H1 (cell line): ENCODE results near the gene RIN3. TPM values are rescaled to one million over a fixed set of nuclear protein-coding genes. Genes with fewer than 3 reads are reported as not detected.

Source experiments
- CTCF ChIA-PET: fragments of 300-600 bp; sonication (Branson Sonifier 250); formaldehyde crosslinking; loops from one replicate; lab custom pipeline; 2021; ENCODE audit not compliant: partially characterized antibody; lab: Charles Lee
- POLR2A ChIA-PET: fragments of 300-600 bp; sonication (Branson Sonifier 250); formaldehyde crosslinking; loops from one replicate; lab custom pipeline; 2021; ENCODE audit warnings: inconsistent platforms; ENCODE audit not compliant: partially characterized antibody; lab: Charles Lee
- DNase-seq, 2 experiments: peaks; one replicate each; pipeline versions ENCODE4 v3.0.0 to v3.0.0-alpha.2; 2010 to 2022; ENCODE audit warnings: low spot score in 2 of 2, low read depth in 1 of 2, mixed read lengths in 1 of 2
- FAIRE-seq: peaks from 2 replicates; lab custom pipeline; 2011; peaks lifted over from hg19 to GRCh38; lab: Jason Lieb, UNC
- H2AFZ ChIP-seq: 2 replicates; pipeline ENCODE4 v1.8.1; 2012; ENCODE audit warnings: low read length, inconsistent platforms
- H2AK5ac ChIP-seq: 2 replicates; pipeline ENCODE4 v1.6.1; 2013; ENCODE audit warnings: low read depth, low read length
- H2BK120ac ChIP-seq: replicated peaks from 2 replicates; pipeline ENCODE3; 2013; ENCODE audit warnings: low read depth, low read length, inconsistent platforms
- H2BK12ac ChIP-seq: 2 replicates; pipeline ENCODE4 v1.6.1; 2013; ENCODE audit warnings: low read depth, low read length
- H2BK15ac ChIP-seq: 2 replicates; pipeline ENCODE4 v1.6.1; 2013; ENCODE audit warnings: low read length
- H2BK20ac ChIP-seq: 2 replicates; pipeline ENCODE4 v1.6.1; 2013; ENCODE audit warnings: low read length
- H2BK5ac ChIP-seq: 2 replicates; pipeline ENCODE4 v1.6.1; 2013; ENCODE audit warnings: low read depth, low read length
- H3K14ac ChIP-seq: 2 replicates; pipeline ENCODE4 v1.6.1; 2013; ENCODE audit warnings: inconsistent platforms; ENCODE audit not compliant: insufficient read length
- H3K18ac ChIP-seq: 2 replicates; pipeline ENCODE4 v1.6.1; 2013; ENCODE audit warnings: low read length; ENCODE audit errors: extremely low read depth
- H3K23ac ChIP-seq: 2 replicates; pipeline ENCODE4 v1.6.1; 2013; ENCODE audit warnings: inconsistent platforms; ENCODE audit not compliant: insufficient read length
- H3K23me2 ChIP-seq: 2 replicates; pipeline ENCODE4 v1.6.1; 2013; ENCODE audit warnings: low read depth, low read length
- H3K27ac ChIP-seq: 2 replicates; pipeline ENCODE4 v1.6.1; 2011; ENCODE audit warnings: low read depth, low read length, inconsistent platforms
- H3K27me3 ChIP-seq, 4 experiments: replicated peaks in 1 of 4; 1 replicate in 1 of 4; 2 replicates in 3 of 4; pipeline versions ENCODE4 v1.6.1 to v1.8.1; 2011 to 2013; ENCODE audit warnings: low read length in 3 of 4, mild to moderate bottlenecking in 3 of 4, inconsistent platforms in 2 of 4, mixed read lengths in 2 of 4, moderate library complexity in 1 of 4; ENCODE audit not compliant: control insufficient read depth in 3 of 4, insufficient read depth in 3 of 4; ENCODE audit errors: extremely low read depth in 1 of 4
- H3K36me3 ChIP-seq, 4 experiments: 2 replicates each; pipeline versions ENCODE4 v1.6.1 to v1.8.1; 2011 to 2013; ENCODE audit warnings: mild to moderate bottlenecking in 4 of 4, low read length in 3 of 4, moderate library complexity in 2 of 4, control low read depth in 1 of 4, inconsistent platforms in 1 of 4; ENCODE audit not compliant: insufficient read depth in 4 of 4, control insufficient read depth in 2 of 4
- H3K4ac ChIP-seq: replicated peaks from 2 replicates; pipeline ENCODE3; 2013; ENCODE audit warnings: low read length, low read depth, mixed read lengths, inconsistent platforms; ENCODE audit not compliant: insufficient read length
- H3K4me1 ChIP-seq, 4 experiments: replicated peaks in 1 of 4; 1 replicate in 1 of 4; 2 replicates in 3 of 4; pipeline versions ENCODE4 v1.6.1 to v1.8.1; 2011 to 2013; ENCODE audit warnings: low read length in 3 of 4, inconsistent platforms in 2 of 4, mixed read lengths in 1 of 4; ENCODE audit not compliant: insufficient read depth in 4 of 4, control insufficient read depth in 3 of 4
- H3K4me2 ChIP-seq, 2 experiments: 2 replicates each; pipeline versions ENCODE4 v1.6.1 to v1.8.1; 2011 to 2013; ENCODE audit warnings: low read depth in 2 of 2, low read length in 2 of 2, control low read depth in 1 of 2, inconsistent platforms in 1 of 2, mild to moderate bottlenecking in 1 of 2; ENCODE audit not compliant: insufficient read depth in 1 of 2
- H3K4me3 ChIP-seq, 4 experiments: fragments of 200-600, 300-600 bp in 1 of 4; sonication (generic), shearing (Covaris generic), sonication (Bioruptor Twin) in 1 of 4; 2 replicates each; pipeline versions ENCODE4 v1.5.1 to v1.8.1; 2011 to 2016; ENCODE audit warnings: low read length in 4 of 4, low read depth in 3 of 4, control low read depth in 2 of 4, inconsistent platforms in 2 of 4, mild to moderate bottlenecking in 2 of 4, mixed read lengths in 1 of 4, moderate library complexity in 1 of 4; ENCODE audit not compliant: insufficient read depth in 2 of 4; ENCODE audit errors: extremely low read depth in 1 of 4
- H3K56ac ChIP-seq: replicated peaks from 2 replicates; pipeline ENCODE3; 2013; ENCODE audit warnings: low read depth, mild to moderate bottlenecking, mixed read lengths, low read length, inconsistent platforms; ENCODE audit not compliant: insufficient read length
- H3K79me1 ChIP-seq: 2 replicates; pipeline ENCODE4 v1.6.1; 2013; ENCODE audit warnings: low read depth, low read length, control low read depth
- H3K79me2 ChIP-seq, 2 experiments: 2 replicates each; pipeline versions ENCODE4 v1.6.1 to v1.8.1; 2012 to 2013; ENCODE audit warnings: low read length in 2 of 2, mild to moderate bottlenecking in 2 of 2, inconsistent platforms in 1 of 2; ENCODE audit not compliant: insufficient read depth in 2 of 2, control insufficient read depth in 1 of 2
- H3K9ac ChIP-seq, 4 experiments: replicated peaks in 1 of 4; 1 replicate in 1 of 4; 2 replicates in 3 of 4; pipeline versions ENCODE4 v1.6.1 to v1.8.1; 2011 to 2013; ENCODE audit warnings: low read depth in 3 of 4, low read length in 3 of 4, control low read depth in 2 of 4, mild to moderate bottlenecking in 2 of 4, moderate library complexity in 2 of 4, inconsistent platforms in 1 of 4; ENCODE audit errors: extremely low read depth in 1 of 4
- H3K9me3 ChIP-seq, 2 experiments: 2 replicates each; pipeline versions ENCODE4 v1.6.1 to v1.8.1; 2012 to 2013; ENCODE audit warnings: mild to moderate bottlenecking in 2 of 2, moderate library complexity in 2 of 2, control low read depth in 1 of 2, inconsistent platforms in 1 of 2, low read depth in 1 of 2, low read length in 1 of 2, mixed read lengths in 1 of 2; ENCODE audit not compliant: insufficient read depth in 2 of 2
- H4K20me1 ChIP-seq, 2 experiments: replicated peaks in 1 of 2; 2 replicates each; pipeline versions ENCODE3 to v1.8.1; 2011 to 2013; ENCODE audit warnings: inconsistent platforms in 2 of 2, low read length in 2 of 2, mild to moderate bottlenecking in 1 of 2; ENCODE audit not compliant: insufficient read depth in 2 of 2, control insufficient read depth in 1 of 2
- H4K5ac ChIP-seq: 2 replicates; pipeline ENCODE4 v1.6.1; 2013; ENCODE audit warnings: low read length, low read depth, mixed read lengths, inconsistent platforms; ENCODE audit not compliant: insufficient read length
- H4K8ac ChIP-seq: 2 replicates; pipeline ENCODE4 v1.8.0; 2013; ENCODE audit warnings: mild to moderate bottlenecking, moderate library complexity, low read length, inconsistent platforms; ENCODE audit not compliant: insufficient read depth; ENCODE audit errors: extremely low read depth
- H4K91ac ChIP-seq: replicated peaks from 2 replicates; pipeline ENCODE3; 2013; ENCODE audit warnings: low read length, mixed read lengths, inconsistent platforms; ENCODE audit not compliant: insufficient read length
- CEBPB ChIP-seq: IDR thresholded peaks from 2 replicates; pipeline ENCODE4 v1.6.1; 2012; ENCODE audit warnings: low read depth, low read length
- KDM4A ChIP-seq: IDR thresholded peaks from one replicate; pipeline ENCODE4 v1.7.1; 2012; ENCODE audit warnings: low read depth, mild to moderate bottlenecking, moderate library complexity, low read length, inconsistent platforms; ENCODE audit not compliant: severe bottlenecking
- WGBS, 2 experiments: shearing (Covaris generic) in 1 of 2; methylation state at CpG; one replicate each; pipeline versions ENCODE4 v1.1.6 to v1.1.7; 2013 to 2015; ENCODE audit warnings: low lambda C conversion rate in 2 of 2, mixed read lengths in 2 of 2, inconsistent platforms in 1 of 2, low coverage in 1 of 2, missing lambda C conversion rate in 1 of 2; ENCODE audit not compliant: insufficient replicate concordance in 2 of 2, insufficient coverage in 1 of 2, insufficient read length in 1 of 2; ENCODE audit errors: extremely low coverage in 1 of 2, missing lambda C conversion rate in 1 of 2; 5-methylcytosine and 5-hydroxymethylcytosine counted together
- polyA plus RNA-seq, 7 experiments: library from polyadenylated mRNA; depleted of rRNA in 3 of 7; stranded (reverse) in 5 of 7; unstranded in 2 of 7; fragments of >200 nt in 5 of 7; fragments of 200-250 nt in 2 of 7; gene quantifications; 1 replicate in 5 of 7; 2 replicates in 1 of 7; 4 replicates in 1 of 7; pipeline versions ENCODE4 v1.2.1 to v1.2.3, GENCODE V29; 2011 to 2013; ENCODE audit warnings: missing spikeins in 2 of 7, mixed read lengths in 2 of 7
- total RNA-seq: library from RNA; stranded (reverse); fragmentation: NEBNext Ultra II Directional; extraction: Animal tissue kit (Norgen Biotek cat#: 25700); gene quantifications from 2 replicates; pipeline ENCODE4 v1.2.1, GENCODE V29; 2021
- TF ChIP-seq, protein P1 (sequence below), 3 experiments: IDR thresholded peaks; 1 replicate in 2 of 3; 2 replicates in 1 of 3; pipeline versions ENCODE4 v1.5.1 to v1.6.1; 2011; ENCODE audit warnings: low read length in 3 of 3, mild to moderate bottlenecking in 3 of 3, inconsistent platforms in 2 of 3, low read depth in 1 of 3, moderate library complexity in 1 of 3; ENCODE audit not compliant: insufficient read depth in 1 of 3; ENCODE audit errors: control extremely low read depth in 1 of 3

RIN3 gene
- total and polyA plus RNA-seq, 2 of the 8 experiments (the other 6 are each of a cell fraction or from before 2014, with no cell fraction given), result 0.59 to 1.5 TPM

DNA sequence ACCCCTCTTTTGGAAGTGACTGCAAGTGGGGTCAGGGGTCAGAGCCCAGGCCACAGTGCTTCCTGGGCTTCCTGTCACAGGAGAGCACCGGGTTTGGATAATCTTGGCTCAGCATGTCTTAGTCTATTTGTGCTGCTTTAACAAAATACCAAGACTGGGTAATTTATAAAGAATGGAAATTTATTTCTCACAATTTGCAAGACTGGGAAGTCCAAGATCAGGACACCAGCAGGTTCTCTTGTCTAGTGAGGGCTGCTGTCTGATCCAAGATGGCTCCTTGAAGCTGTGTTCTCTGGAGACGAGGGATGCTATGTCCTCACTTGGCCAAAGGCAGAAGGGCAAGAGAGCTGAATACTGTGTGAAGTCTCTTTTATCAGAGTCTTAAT lies 74.1 kb downstream of the RIN3 start:
- ChIA-PET CTCF (interaction anchor here (0.8 to 6.5 kb wide), 8 partner anchors 10 to 107 kb away, joined by 3 to 39 read pairs (median 4); no protein-coding TSS in a partner anchor), POLR2A (interaction anchor here (1.2 kb wide), 1 partner anchor 13 kb away, joined by 3 read pairs; no protein-coding TSS in a partner anchor)
- no peak for FAIRE-seq
- H2AFZ ChIP-seq, result no peak overlapping the region
- DNase-seq, result no peak
- H3K9ac ChIP-seq, result no peak overlapping the region
- H2BK20ac ChIP-seq, result no peak overlapping the region
- no peak overlapping the region for H3K4me2 ChIP-seq
- H3K4ac ChIP-seq, result no peak overlapping the region
- H4K20me1 ChIP-seq, result no peaks in the 10 kb centered on the region
- 94% methylated on average over 2 of the region's 2 CpGs; no CpG with 5 or more reads in 1 of the 2 experiments for WGBS, 2 experiments
- H3K79me2 ChIP-seq, result no peaks in the 10 kb centered on the region
- H3K27me3 ChIP-seq, result no peaks in the 10 kb centered on the region
- no peak overlapping the region for H3K23ac ChIP-seq
- no peaks in the 10 kb centered on the region; the same call in 1 of the 2 replicates for H3K23me2 ChIP-seq
- H4K5ac ChIP-seq, result no peak overlapping the region
- H3K4me1 ChIP-seq, result no peaks in the 10 kb centered on the region
- no peak overlapping the region for H2AK5ac ChIP-seq
- H3K27ac ChIP-seq, result no peak overlapping the region
- no peak overlapping the region for H4K91ac ChIP-seq
- H3K9me3 ChIP-seq, result peaks cover 2 to 4% of the 10 kb centered on the region in 2 experiments; a peak in 2 of 4 replicates
- no peak overlapping the region for H3K56ac ChIP-seq
- H4K8ac ChIP-seq, result no peak overlapping the region
- no peak overlapping the region for H3K14ac ChIP-seq
- no peak overlapping the region for H2BK15ac ChIP-seq
- no peak overlapping the region for H2BK12ac ChIP-seq
- H3K18ac ChIP-seq, result no peak overlapping the region
- H3K36me3 ChIP-seq, result no peaks in the 10 kb centered on the region
- H3K79me1 ChIP-seq, result 0 out of 2 replicates have a peak, but pooled peaks cover 2% of the 10 kb centered on the region
- H2BK120ac ChIP-seq, result no peak overlapping the region
- H2BK5ac ChIP-seq, result no peak overlapping the region
- H3K4me3 ChIP-seq, result no peak overlapping the region
- TF ChIP-seq KDM4A, result no peak
- TF ChIP-seq, protein P1, sequence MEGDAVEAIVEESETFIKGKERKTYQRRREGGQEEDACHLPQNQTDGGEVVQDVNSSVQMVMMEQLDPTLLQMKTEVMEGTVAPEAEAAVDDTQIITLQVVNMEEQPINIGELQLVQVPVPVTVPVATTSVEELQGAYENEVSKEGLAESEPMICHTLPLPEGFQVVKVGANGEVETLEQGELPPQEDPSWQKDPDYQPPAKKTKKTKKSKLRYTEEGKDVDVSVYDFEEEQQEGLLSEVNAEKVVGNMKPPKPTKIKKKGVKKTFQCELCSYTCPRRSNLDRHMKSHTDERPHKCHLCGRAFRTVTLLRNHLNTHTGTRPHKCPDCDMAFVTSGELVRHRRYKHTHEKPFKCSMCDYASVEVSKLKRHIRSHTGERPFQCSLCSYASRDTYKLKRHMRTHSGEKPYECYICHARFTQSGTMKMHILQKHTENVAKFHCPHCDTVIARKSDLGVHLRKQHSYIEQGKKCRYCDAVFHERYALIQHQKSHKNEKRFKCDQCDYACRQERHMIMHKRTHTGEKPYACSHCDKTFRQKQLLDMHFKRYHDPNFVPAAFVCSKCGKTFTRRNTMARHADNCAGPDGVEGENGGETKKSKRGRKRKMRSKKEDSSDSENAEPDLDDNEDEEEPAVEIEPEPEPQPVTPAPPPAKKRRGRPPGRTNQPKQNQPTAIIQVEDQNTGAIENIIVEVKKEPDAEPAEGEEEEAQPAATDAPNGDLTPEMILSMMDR (IDR thresholded peaks at IDR 0.05; ENCODE audit: control extremely low read depth in 1 of 3, insufficient read depth in 1 of 3, low read depth in 1 of 3, low read length in 3 of 3), result no peak
- TF ChIP-seq CEBPB, result no peak
